Measurements from ENCODE around the gene MAD2L2. TPM values are rescaled to one million over a fixed set of nuclear protein-coding genes. Genes with fewer than 3 reads are reported as not detected.
A peak's percentile ranks its signal among the peaks of the same experiment; 100 is the strongest.

Gene MAD2L2
- total RNA-seq, 6 experiments from 2014 or later: 31.7 to 48.8 (median 42.2) TPM

GRCh38 chr1:11648039-11648438 is 32.9 kb downstream of the MAD2L2 start:
- no peak for TF ChIP-seq CTCF (IDR thresholded peaks at IDR 0.05)
- Mint-ChIP-seq H3K27ac (no peak overlapping the region), H3K9me3 (no peaks in the 10 kb centered on the region), H3K27me3 (ENCODE audit: insufficient read depth) (peaks cover 22% of the 10 kb centered on the region), H3K36me3 (ENCODE audit: low read depth) (no peaks in the 10 kb centered on the region), H3K4me3 (no peak overlapping the region), H3K4me1 (ENCODE audit: low read depth) (peaks cover 5% of the 10 kb centered on the region; the same call in 1 of the 2 replicates)
- DNase-seq: no peak

- H3K27me3 Mint-ChIP-seq (ENCODE audit: insufficient read depth): peaks cover 20% of the 10 kb centered on the region
- no peak overlapping the region for H3K4me3 Mint-ChIP-seq
- no peaks in the 10 kb centered on the region for H3K36me3 Mint-ChIP-seq (ENCODE audit: low read depth)
- H3K27ac Mint-ChIP-seq: no peak overlapping the region
- no peaks in the 10 kb centered on the region for H3K9me3 Mint-ChIP-seq
- TF ChIP-seq CTCF (IDR thresholded peaks at IDR 0.05): no peak
- no peak for DNase-seq
- H3K4me1 Mint-ChIP-seq (ENCODE audit: low read depth): peaks cover 5% of the 10 kb centered on the region; the same call in 1 of the 2 replicates
Observed at GRCh38 chr1:11647333-11647732, 33.6 kb downstream of the MAD2L2 start.

GRCh38 chr1:11646317-11646716 is 34.6 kb downstream of the MAD2L2 start:
- Mint-ChIP-seq H3K27me3 (ENCODE audit: insufficient read depth) (peaks cover 23% of the 10 kb centered on the region), H3K36me3 (ENCODE audit: low read depth) (no peaks in the 10 kb centered on the region), H3K9me3 (no peaks in the 10 kb centered on the region), H3K27ac (no peak overlapping the region), H3K4me1 (ENCODE audit: low read depth) (peaks cover 5% of the 10 kb centered on the region; the same call in 1 of the 2 replicates), H3K4me3 (no peak overlapping the region)
- no peak for TF ChIP-seq CTCF (IDR thresholded peaks at IDR 0.05)
- DNase-seq: no peak

GRCh38 chr1:11645670-11646265 is 35.2 kb downstream of the MAD2L2 start:
- Mint-ChIP-seq H3K9me3 (no peaks in the 10 kb centered on the region), H3K4me3 (no peak overlapping the region), H3K36me3 (ENCODE audit: low read depth) (no peaks in the 10 kb centered on the region), H3K27me3 (ENCODE audit: insufficient read depth) (peaks cover 21% of the 10 kb centered on the region), H3K4me1 (ENCODE audit: low read depth) (peaks cover 2% of the 10 kb centered on the region; the same call in 1 of the 2 replicates), H3K27ac (no peak overlapping the region)
- DNase-seq: peak; percentile 71
- TF ChIP-seq CTCF (IDR thresholded peaks at IDR 0.05): peak; percentile 91

GRCh38 chr1:11645270-11645669 is 35.7 kb downstream of the MAD2L2 start:
- no peak for DNase-seq

More at GRCh38 chr1:11645270-11645669, 35.7 kb downstream of the MAD2L2 start:
- H3K36me3 Mint-ChIP-seq (ENCODE audit: low read depth): no peaks in the 10 kb centered on the region
- no peaks in the 10 kb centered on the region for H3K4me1 Mint-ChIP-seq (ENCODE audit: low read depth)
- peaks cover 22% of the 10 kb centered on the region for H3K27me3 Mint-ChIP-seq (ENCODE audit: insufficient read depth)
- H3K4me3 Mint-ChIP-seq: no peak overlapping the region
- no peaks in the 10 kb centered on the region for H3K9me3 Mint-ChIP-seq
- H3K27ac Mint-ChIP-seq: no peak overlapping the region
- no peak for TF ChIP-seq CTCF (IDR thresholded peaks at IDR 0.05)
